HG03280 (cell line): ENCODE data around the gene S100B.
"Not testable (repeated sequence)": the region's sequence is repeated elsewhere in the genome, so short reads cannot be mapped to it uniquely, and the experiment has no call there.

Experiments used
- ATAC-seq: cut with Tn5 transposase; IDR thresholded peaks from one replicate; pipeline ENCODE4 v1.9.1; 2021; ENCODE audit warnings: mild to moderate bottlenecking, moderate library complexity; ENCODE audit not compliant: unreplicated experiment

Gene S100B

GRCh38 chr21:46604329-46604974 is 430 bp downstream of the S100B start:
- no peak for ATAC-seq

DNA sequence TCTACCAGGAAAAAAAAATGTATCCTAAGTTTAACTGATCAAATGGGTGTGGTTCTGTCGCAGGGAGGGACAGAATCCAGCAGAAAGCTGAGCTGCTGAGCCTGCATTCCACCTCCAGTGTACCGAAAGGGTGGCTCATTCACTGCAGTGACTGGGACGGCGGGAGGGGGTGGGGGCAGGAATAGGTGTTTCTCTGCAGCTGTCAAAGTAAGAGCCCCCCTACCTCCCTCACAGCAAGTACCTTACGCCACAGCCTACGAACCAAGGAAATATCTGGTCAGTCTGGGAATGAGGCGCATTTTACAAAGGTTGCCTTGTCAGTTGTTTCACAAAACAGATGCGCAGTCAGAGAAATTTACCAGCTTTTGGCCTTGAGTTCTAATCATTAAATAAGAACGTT is 1.7 kb downstream of the S100B start:
- no peak for ATAC-seq

- no peak for ATAC-seq
These were observed 3.9 kb downstream of the S100B start for GRCh38 chr21:46600978-46601377.

DNA sequence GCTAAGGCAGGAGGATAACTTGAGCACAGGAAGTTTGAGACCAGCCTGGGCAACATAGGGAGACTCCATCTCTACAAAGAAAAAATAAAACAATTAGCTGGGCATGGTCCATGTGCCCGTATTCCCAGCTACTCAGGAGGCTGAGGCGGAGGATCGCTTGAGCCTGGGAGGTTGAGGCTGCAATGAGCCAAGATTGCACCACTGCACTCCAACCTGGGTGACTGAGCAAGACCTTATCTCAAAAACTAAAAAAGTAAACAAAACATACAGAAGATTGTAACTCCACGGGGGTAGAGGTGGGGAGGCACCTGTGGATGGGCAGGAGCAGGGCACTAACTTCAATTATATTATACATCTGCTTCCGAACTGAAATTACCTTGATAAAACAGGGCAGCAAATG is 4.6 kb downstream of the S100B start:
- no peak for ATAC-seq

DNA sequence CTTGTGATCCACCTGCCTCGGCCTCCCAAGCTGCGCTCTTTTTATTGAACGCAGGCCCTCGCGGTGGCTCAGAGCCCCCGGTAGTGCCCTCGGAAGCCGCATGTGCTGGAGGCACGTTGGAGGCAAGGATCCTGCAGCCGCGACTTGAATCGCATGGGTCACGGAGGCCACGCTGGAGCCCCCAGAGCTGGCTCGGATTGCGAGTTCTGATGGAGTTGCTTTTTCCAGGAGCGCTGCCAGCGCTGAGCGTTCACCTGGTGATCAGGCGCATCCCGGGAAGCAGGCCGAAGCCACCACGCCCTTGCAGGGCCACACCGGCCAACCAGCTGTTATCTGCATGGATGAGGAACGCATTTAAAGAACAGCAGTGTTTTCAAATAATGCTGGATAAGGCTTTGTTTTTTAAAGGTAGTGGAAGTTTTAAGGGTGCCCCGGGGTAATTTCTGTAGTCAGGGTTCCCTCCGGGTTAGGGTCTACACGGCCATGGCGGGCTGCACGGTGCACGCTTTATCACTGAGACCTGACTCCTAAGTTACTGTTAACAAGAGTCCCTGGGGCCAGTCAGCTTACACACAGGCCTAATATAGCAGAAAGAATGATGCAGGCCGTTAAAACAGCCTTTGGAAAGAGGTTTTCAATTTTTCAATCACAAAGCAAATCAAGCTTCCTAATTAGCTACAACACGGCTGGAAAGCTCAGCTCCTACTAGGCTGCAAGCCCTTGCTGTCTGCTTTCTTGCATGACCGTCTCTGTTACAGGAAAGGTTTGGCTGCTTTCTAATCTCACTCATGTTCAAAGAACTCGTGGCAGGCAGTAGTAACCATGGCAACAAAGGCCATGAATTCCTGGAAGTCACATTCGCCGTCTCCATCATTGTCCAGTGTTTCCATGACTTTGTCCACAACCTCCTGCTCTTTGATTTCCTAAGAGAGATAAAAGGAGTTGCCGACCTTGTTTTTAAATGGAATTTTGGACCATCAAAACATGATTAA is 6.0 kb downstream of the S100B start:
- ATAC-seq = no peak

GRCh38 chr21:46597896-46598343 is 7.0 kb downstream of the S100B start:
- ATAC-seq = no peak

DNA sequence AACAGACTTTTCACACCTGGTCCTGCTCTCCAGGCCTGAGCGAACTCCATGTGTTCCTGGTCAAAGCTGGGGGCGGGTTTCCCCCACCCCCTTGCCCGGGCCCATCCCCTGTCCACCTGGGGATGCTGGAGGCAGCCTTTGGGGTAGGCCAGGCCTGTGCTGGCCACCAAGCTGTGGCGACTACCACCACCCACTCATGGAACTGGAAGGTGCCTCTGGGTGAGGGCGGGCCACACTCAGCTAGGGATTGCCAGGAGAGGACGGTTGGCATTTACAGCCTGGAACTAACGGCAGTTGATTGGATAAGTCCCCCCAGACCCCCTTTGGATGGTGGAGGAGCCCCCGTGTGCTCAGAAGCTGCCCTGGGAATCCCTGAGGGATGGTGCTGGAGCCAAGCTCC is 7.9 kb downstream of the S100B start:
- ATAC-seq = no peak

DNA sequence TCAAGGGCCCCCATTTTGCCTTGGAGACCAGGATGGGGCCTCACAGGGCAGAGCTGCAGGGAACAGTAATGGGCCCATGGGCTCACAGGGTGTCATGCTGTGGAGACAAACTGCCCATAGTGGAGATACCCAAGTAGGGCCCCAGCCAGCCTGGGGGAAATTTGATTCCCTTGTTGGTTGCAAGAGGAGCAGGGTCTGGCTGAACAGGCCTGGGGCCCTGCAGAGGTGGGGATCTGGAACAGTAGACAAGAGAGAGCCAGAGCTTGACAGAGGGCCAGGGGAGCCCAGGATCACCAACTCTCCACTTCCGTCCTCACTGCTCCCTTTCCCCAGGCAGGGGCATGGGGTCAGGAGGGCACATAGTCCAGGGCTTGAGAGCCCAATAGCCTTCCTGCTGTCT is 8.7 kb downstream of the S100B start:
- ATAC-seq = no peak

- no peak for ATAC-seq
These were observed 10.6 kb downstream of the S100B start for GRCh38 chr21:46594276-46594675.

DNA sequence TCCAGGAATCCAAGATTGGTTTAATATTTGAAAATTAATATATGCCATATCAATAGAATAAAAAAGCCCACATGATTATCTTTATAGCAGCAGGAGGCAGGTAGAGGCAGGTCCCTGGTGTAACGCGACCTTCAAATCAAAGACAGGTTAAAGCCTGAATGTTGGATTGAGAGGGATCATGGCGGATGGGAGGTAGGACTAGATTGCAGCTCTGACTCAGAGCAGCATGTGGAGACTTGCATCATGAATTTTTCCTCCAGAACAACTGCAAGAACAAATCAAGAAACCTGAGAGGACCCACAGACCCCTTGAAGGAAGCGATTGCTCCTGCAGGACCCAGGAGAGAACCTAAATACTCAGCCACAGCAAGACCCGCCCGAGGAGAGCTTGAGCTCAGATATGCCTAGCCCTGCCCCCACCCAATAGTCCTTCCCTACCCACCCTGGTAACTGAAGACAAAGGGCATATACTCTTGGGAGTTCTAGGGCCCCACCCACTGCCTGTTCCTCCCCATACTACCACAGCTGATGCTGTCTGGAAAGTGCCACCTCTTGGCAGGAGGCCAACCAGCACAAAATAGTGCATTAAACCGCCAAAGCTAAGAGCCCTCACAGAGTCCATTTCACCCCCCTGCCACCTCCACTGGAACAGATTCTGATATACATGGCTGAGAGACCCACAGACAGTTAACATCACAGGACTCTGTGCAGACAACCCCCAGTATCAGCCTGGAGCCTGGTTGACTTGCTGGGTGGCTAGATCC is 19.5 kb downstream of the S100B start:
- ATAC-seq = no peak

DNA sequence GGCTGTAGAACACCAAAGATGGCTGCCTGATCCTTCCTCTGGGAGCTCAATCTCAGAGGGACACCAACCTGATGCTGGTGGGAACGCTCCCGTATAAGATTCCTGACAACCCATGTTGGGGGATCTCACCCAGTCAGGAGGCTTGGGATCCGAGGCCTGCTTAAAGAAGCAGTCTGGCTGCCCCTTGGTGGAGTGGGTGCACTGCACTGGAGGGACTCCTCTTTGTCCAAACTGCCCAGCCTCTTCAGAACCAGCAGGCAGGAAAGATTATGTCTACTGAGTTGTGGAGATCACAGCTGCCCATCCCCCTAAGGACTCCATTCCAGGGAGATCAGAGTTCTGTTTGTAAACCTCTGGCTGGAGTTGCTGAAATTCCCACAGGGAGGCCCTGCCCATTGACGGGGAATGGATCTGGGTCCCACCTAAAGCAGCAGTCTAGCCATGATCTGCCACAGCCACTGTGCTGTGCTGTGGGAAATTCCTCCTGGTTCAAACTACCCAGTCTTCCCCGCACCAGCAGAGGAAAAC is 23.0 kb downstream of the S100B start:
- no peak for ATAC-seq

GRCh38 chr21:46579394-46579793 is 25.5 kb downstream of the S100B start:
- not testable (repeated sequence) for ATAC-seq

DNA sequence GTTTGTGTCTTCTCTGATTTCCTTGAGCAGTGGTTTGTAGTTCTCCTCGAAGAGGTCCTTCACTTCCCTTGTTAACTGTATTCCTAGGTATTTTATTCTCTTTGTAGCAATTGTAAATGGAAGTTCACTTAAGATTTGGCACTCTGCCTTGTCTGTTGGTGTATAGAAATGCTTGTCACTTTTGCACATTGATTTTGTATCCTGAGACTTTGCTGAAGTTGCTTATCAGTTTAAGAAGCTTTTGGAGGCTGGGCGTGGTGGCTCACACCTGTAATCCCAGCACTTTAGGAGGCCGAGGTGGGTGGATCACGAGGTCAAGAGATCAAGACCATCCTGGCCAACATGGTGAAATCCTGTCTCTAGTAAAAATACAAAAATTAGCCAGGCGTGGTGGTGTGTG is 27.1 kb downstream of the S100B start:
- ATAC-seq = not testable (repeated sequence)

DNA sequence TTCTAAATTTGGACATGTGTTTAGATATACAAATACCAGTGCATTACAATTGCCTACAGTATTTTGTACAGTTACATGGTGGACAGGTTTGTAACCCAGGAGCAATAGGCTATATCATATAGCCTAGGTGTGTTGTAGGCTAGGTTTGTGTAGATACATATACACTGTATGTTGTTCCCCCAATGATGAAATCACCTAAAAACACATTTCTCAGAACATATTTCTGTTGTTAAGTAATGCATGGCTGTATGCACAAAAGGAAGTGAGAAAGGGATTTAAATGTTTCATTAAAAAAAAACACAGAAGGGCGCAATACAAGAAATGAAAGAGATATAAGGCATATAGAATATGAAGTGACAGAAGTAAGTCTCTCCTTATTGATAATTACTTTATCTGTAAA is 32.0 kb downstream of the S100B start:
- no peak for ATAC-seq

DNA sequence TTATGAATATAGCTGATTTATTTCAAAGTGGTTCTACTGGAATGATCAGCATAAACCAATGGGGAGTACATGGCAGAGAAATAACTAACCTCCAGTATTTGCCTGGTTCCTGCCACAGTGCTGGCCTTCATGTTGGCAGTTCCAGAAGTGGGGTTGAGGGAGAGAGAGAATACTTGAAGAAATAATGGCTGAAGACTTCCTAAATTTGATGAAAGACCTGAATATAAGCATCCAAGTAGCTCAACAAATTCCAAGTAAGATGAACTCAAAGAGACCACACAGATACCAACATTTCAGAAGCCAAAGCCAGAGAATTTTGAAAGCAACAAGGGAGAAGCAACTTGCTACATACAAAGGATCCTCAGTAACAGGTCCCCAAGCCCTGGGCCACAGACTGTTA is 34.3 kb downstream of the S100B start:
- no peak for ATAC-seq

- no peak for ATAC-seq
These were observed 34.8 kb downstream of the S100B start for GRCh38 chr21:46570119-46570518.

GRCh38 chr21:46569081-46569480 is 35.8 kb downstream of the S100B start:
- ATAC-seq = no peak

DNA sequence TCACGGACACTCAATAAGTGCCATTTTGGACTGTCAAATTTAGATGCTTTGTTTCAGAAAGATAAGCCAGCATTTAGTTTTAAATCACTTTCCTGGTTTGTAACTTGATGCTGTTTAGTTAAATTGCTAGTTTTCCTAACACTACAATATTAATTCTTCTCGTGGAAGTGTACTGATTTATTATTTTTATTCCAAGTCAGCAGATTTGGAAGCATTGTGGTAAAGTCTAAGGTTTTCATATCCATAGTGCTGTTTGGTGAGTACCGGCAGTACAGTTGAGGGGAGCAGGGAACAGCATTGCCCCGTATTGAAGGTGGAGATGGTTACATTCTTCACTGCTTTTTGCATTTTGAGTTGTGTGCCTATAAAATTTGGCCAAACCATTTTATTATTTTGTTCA is 36.3 kb downstream of the S100B start:
- no peak for ATAC-seq

- no peak for ATAC-seq
These were observed 37.5 kb downstream of the S100B start for GRCh38 chr21:46567348-46567747.

GRCh38 chr21:46564391-46564790 is 40.5 kb downstream of the S100B start:
- no peak for ATAC-seq

DNA sequence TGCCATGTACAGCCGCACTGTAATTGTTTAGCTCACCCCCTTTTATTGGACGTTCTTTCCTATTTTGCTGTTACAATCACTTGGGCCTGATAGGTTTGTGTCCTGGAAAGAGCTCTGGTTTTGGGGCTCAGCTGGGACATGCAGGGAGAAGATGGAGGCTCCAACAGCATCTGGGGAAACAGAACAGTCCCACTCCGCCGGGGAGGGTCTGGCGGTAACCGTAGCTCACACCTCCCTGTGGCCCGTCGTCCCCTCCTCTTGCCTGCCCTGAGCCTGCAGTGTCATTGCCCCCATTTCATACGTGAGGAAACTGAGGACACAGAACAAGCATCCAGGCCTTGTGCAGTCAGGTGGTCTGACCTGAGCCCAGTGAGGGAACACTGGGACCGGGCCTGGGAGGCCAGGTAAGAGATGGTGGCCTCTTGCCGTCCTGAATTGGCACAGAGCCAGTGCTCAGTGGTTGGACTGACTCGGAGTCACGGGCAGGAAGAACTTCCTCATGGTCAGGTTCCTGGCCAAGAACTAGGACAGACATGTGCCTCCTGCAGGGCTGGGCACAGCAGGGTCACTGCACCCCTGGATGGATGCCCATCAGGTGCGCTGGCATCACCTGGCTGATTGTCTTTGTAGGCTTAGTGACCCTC is 41.8 kb downstream of the S100B start:
- ATAC-seq = no peak
